Stimulated activated naive B cell treated with anti-CD40 and anti-IgM and Interleukin-4, amounts not matched to agents 10 μg/mL and 1 μg/mL and 100 μg/mL, for 72 hours (primary cell): ENCODE results near the gene C10orf53.
"Not testable (repeated sequence)": the region's sequence is repeated elsewhere in the genome, so short reads cannot be mapped to it uniquely, and the experiment has no call there.

Experiments
- ATAC-seq, 2 donors: fragments of 150-1000 bp; cut with Tn5 transposase; replicated peaks; 2 replicates each; pipeline ENCODE4 v1.10.0; 2021; ENCODE audit warnings: moderate library complexity in 1 of 2
- DNase-seq: peaks from one replicate; pipeline ENCODE4 v3.0.0; 2021
- H3K27ac Mint-ChIP-seq: one replicate; pipeline ENCODE4 v1.8.0; 2022; ENCODE audit warnings: mild to moderate bottlenecking, mixed read lengths
- H3K27me3 Mint-ChIP-seq, 2 donors: one replicate each; pipeline ENCODE4 v1.8.0; 2022; ENCODE audit warnings: mixed read lengths in 2 of 2
- H3K36me3 Mint-ChIP-seq, 2 donors: one replicate each; pipeline ENCODE4 v1.8.0; 2022; ENCODE audit warnings: mixed read lengths in 2 of 2, mild to moderate bottlenecking in 1 of 2
- H3K4me1 Mint-ChIP-seq, 2 donors: one replicate each; pipeline ENCODE4 v1.8.0; 2022; ENCODE audit warnings: mixed read lengths in 2 of 2, mild to moderate bottlenecking in 1 of 2
- H3K4me3 Mint-ChIP-seq, 2 donors: one replicate each; pipeline ENCODE4 v1.8.0; 2022; ENCODE audit warnings: mild to moderate bottlenecking in 2 of 2, mixed read lengths in 2 of 2, moderate library complexity in 1 of 2
- H3K9me3 Mint-ChIP-seq, 2 donors: one replicate each; pipeline ENCODE4 v1.8.0; 2022; ENCODE audit warnings: mixed read lengths in 2 of 2, mild to moderate bottlenecking in 1 of 2

Gene C10orf53

GRCh38 chr10:49662169-49662830, 17.2 kb upstream of the C10orf53 start:
- DNase-seq (no peak), ATAC-seq (no peak)
- H3K4me3 Mint-ChIP-seq: no peak overlapping the region
- peaks cover 11 to 14% of the 10 kb centered on the region in 2 donors for H3K9me3 Mint-ChIP-seq
- no peaks in the 10 kb centered on the region for H3K4me1 Mint-ChIP-seq
- H3K36me3 Mint-ChIP-seq: peaks cover 5 to 7% of the 10 kb centered on the region in 2 donors
- H3K27me3 Mint-ChIP-seq: peaks cover 10 to 12% of the 10 kb centered on the region in 2 donors
- no peak overlapping the region for H3K27ac Mint-ChIP-seq

GRCh38 chr10:49663596-49663995, 15.9 kb upstream of the C10orf53 start:
- Mint-ChIP-seq H3K4me1 (no peaks in the 10 kb centered on the region), H3K4me3 (no peak overlapping the region), H3K36me3 (peaks cover 5 to 7% of the 10 kb centered on the region in 2 donors), H3K9me3 (peaks cover 11 to 13% of the 10 kb centered on the region in 2 donors), H3K27me3 (peaks cover 10 to 19% of the 10 kb centered on the region in 2 donors), H3K27ac (no peak overlapping the region)
- ATAC-seq (no peak), DNase-seq (no peak)

DNA sequence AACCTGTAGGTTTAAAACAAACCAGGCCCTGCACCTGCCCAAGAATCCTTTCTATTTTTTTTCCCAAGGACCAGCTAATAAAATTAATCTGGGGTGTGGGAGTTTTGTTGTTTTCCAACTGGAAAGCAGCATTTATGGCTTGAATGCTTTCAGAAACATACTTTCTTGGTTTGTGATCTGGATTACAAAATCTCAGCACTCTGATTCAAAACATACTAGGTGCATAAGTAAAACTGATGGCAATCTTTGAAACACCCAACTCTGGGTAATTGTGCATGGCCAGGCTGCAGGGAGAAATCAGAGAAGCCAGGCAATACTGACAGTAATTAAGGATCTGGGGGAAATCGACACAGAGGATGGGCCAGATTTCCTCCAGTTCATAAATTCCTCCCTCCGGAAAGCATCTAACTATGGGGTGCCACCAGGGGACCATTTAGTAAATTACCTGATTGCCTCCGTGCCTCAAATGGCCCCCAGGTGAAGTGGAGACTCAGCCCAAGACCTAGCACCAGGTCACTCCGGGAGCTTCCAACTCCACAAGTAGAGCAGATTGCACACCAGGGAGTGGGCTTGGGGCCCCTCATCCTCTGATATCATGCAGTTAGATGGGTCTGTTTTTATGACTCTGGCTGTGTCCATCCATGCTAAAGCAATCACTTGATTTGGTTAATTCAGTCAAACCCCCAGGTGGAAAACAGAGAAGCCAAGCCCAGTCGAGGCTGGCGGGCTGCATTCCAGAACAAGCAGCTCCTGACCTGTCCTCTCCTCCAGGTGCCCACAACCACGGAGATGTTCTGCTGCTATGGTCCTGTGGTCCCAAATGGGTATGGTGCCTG, 15.2 kb upstream of the C10orf53 start:
- no peak overlapping the region for H3K27ac Mint-ChIP-seq
- no peak overlapping the region for H3K4me3 Mint-ChIP-seq

GRCh38 chr10:49664842-49665355, 14.6 kb upstream of the C10orf53 start:
- Mint-ChIP-seq H3K4me3 (no peak overlapping the region), H3K27ac (no peak overlapping the region), H3K36me3 (peaks cover 0 to under 1% of the 10 kb centered on the region in 2 donors), H3K27me3 (peaks cover 10 to 23% of the 10 kb centered on the region in 2 donors), H3K9me3 (peaks cover 2 to 3% of the 10 kb centered on the region in 2 donors), H3K4me1 (no peaks in the 10 kb centered on the region)
- ATAC-seq (no peak), DNase-seq (no peak)

More for the DNA sequence above, 15.2 kb upstream of the C10orf53 start:
- no peak for DNase-seq
- H3K4me1 Mint-ChIP-seq: no peaks in the 10 kb centered on the region
- H3K27me3 Mint-ChIP-seq: peaks cover 10 to 23% of the 10 kb centered on the region in 2 donors
- peaks cover 5 to 7% of the 10 kb centered on the region in 2 donors for H3K9me3 Mint-ChIP-seq
- ATAC-seq: no peak
- peaks cover 2 to 3% of the 10 kb centered on the region in 2 donors for H3K36me3 Mint-ChIP-seq

DNA sequence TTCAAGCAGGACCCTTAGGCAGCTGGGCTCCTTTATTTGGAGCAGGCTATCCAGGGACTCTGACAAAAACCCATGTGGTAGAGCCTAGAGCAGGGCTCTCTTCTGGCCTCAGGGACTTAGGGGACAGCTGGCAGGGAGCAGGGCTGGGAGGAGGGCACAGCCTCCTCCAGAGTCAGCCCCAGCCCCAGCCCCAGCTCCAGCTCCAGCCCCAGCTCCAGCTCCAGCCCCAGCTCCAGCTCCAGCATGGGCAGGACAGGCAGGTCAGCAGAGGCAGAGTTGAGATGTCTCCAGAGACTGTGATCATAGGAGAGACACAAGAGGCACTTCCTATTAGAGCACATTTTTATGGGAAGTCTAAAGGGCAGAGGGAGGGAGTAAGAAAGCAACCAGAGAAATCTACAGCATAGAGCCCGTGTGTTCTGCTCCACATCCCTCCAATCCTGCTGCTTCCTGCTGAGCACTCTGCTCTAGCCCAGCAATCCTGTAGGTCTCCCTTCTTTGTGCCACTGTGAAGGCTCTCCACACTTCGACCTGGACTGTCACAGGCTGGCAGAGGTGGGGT, 13.3 kb upstream of the C10orf53 start:
- Mint-ChIP-seq H3K36me3 (no peaks in the 10 kb centered on the region), H3K9me3 (peaks cover 0 to 3% of the 10 kb centered on the region in 2 donors), H3K4me3 (no peak overlapping the region), H3K4me1 (no peaks in the 10 kb centered on the region), H3K27ac (no peak overlapping the region), H3K27me3 (peaks cover 10 to 23% of the 10 kb centered on the region in 2 donors)
- no peak for ATAC-seq
- no peak for DNase-seq

GRCh38 chr10:49666685-49667084, 12.8 kb upstream of the C10orf53 start:
- Mint-ChIP-seq H3K4me1 (no peaks in the 10 kb centered on the region), H3K9me3 (peaks cover 0 to 7% of the 10 kb centered on the region in 2 donors), H3K36me3 (no peaks in the 10 kb centered on the region), H3K27ac (no peak overlapping the region), H3K4me3 (no peak overlapping the region), H3K27me3 (peaks cover 12 to 26% of the 10 kb centered on the region in 2 donors)
- ATAC-seq (no peak), DNase-seq (no peak)

- H3K27me3 Mint-ChIP-seq: peaks cover 15 to 40% of the 10 kb centered on the region in 2 donors
- peaks cover 0 to 7% of the 10 kb centered on the region in 2 donors for H3K9me3 Mint-ChIP-seq
- H3K4me1 Mint-ChIP-seq: no peaks in the 10 kb centered on the region
- no peak overlapping the region for H3K4me3 Mint-ChIP-seq
- no peak for ATAC-seq
- no peak for DNase-seq
- no peak overlapping the region for H3K27ac Mint-ChIP-seq
- no peaks in the 10 kb centered on the region for H3K36me3 Mint-ChIP-seq
These were observed 11.5 kb upstream of the C10orf53 start for GRCh38 chr10:49667991-49668390.

DNA sequence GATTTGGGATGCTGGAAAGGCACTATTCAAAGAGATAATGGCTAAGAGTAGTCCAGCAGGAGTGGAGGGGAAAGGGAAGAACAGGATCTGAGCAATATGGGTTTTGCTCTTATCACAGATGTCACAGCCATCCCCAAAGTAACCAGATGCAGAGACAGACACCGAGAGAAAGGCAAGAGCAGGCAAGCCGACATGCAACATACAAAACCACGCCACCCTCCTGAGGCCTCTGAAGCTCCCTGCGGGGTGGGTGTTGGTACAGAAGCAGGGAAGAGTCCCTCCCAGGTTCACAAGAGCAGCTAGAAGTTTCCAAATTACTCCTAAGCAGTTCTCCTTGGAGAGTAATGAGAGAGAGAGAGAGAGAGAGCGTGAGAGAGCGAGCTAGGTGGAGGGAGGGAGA, 10.8 kb upstream of the C10orf53 start:
- ATAC-seq (no peak), DNase-seq (no peak)
- Mint-ChIP-seq H3K27me3 (peaks cover 20 to 46% of the 10 kb centered on the region in 2 donors), H3K4me1 (no peaks in the 10 kb centered on the region), H3K4me3 (no peak overlapping the region), H3K9me3 (peaks cover 0 to 7% of the 10 kb centered on the region in 2 donors), H3K36me3 (no peaks in the 10 kb centered on the region), H3K27ac (no peak overlapping the region)

DNA sequence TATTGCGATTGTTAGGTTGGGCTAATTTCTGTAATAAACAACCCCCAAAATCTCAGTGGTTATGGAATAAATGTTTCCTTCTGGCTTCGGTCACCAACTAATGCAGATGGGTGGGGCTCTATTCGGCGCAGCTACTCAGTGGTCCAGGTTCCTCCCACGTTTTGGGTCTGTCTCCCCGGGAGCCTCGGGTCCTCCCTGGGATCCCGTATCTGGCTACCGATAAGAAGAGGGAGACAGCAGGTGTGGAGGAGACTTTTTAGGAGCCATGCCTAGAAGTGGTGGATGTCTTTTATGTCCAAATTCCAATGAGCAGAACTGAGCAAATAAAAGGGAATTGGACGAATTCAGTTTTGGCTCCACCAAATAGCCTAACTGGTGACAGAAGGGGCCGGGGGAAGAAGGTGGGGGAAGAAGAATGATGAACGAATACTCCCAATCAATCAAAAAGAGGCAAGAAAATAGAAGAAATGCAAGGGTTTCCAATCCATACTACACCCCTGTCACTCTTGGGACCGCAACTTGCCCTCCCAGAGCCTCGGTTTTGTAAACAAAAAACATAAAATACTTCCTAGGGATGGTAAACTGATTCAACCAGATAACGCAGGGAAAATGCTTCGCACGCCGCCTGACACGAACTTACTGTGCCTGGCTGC, 498 bp upstream of the C10orf53 start:
- no peak for ATAC-seq
- no peak overlapping the region for H3K4me3 Mint-ChIP-seq
- H3K27ac Mint-ChIP-seq: no peak overlapping the region
- peaks cover 0 to 5% of the 10 kb centered on the region in 2 donors for H3K36me3 Mint-ChIP-seq
- peaks cover 0 to 8% of the 10 kb centered on the region in 2 donors for H3K4me1 Mint-ChIP-seq
- H3K9me3 Mint-ChIP-seq: peaks cover 25 to 27% of the 10 kb centered on the region in 2 donors
- DNase-seq: no peak
- H3K27me3 Mint-ChIP-seq: peaks cover 51 to 77% of the 10 kb centered on the region in 2 donors

DNA sequence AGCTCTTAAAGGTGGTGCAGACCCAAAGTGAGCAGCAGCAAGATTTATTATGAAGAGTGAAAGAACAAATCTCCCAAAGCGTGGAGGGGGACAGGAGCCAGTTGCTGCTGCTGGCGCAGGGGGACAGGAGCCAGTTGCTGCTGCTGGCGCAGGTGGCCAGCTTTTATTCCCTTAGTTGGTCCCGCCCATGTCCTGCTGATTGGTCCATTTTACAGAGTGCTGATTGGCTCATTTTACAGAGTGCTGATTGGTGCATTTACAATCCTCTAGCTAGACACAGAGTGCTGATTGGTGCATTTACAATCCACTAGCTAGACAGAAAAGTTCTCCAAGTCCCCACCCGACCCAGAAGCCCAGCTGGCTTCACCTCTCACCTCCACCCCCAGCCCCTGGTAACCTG, 3.0 kb downstream of the C10orf53 start:
- Mint-ChIP-seq H3K9me3 (peaks cover 29 to 33% of the 10 kb centered on the region in 2 donors), H3K27me3 (peaks cover 39 to 47% of the 10 kb centered on the region in 2 donors)
- H3K27ac Mint-ChIP-seq, H3K4me3 Mint-ChIP-seq, ATAC-seq, DNase-seq, H3K4me1 Mint-ChIP-seq, H3K36me3 Mint-ChIP-seq: not testable (repeated sequence)

GRCh38 chr10:49682879-49683278, 3.4 kb downstream of the C10orf53 start:
- H3K9me3 Mint-ChIP-seq: peaks cover 25 to 32% of the 10 kb centered on the region in 2 donors
- H3K27ac Mint-ChIP-seq: no peak overlapping the region
- H3K36me3 Mint-ChIP-seq: peaks cover 0 to 5% of the 10 kb centered on the region in 2 donors
- H3K4me3 Mint-ChIP-seq: no peak overlapping the region
- H3K4me1 Mint-ChIP-seq: peaks cover 0 to 8% of the 10 kb centered on the region in 2 donors
- DNase-seq (no peak), ATAC-seq (no peak)
- peaks cover 39 to 47% of the 10 kb centered on the region in 2 donors for H3K27me3 Mint-ChIP-seq

DNA sequence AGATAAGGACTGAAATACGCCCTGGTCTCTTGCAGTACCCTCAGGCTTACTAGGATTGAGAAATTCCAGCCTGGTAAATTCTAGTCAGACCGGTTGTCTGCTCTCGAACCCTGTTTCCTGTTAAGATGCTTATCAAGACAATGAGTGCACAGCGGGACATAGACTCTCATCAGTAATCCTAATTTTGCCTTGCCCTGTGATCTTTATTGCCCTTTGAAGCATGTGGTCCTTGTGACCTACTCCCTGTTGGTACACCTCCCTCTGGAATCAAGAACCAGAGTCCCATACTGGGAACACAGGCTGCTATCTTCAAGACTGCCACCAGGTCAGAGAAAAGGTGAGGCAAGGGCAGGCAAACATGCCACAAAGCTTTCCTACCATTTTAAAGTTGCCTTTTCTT, 7.2 kb downstream of the C10orf53 start:
- Mint-ChIP-seq H3K36me3 (no peaks in the 10 kb centered on the region), H3K27me3 (peaks cover 42 to 45% of the 10 kb centered on the region in 2 donors), H3K4me1 (no peaks in the 10 kb centered on the region), H3K4me3 (no peak overlapping the region), H3K9me3 (peaks cover 11 to 15% of the 10 kb centered on the region in 2 donors), H3K27ac (no peak overlapping the region)
- DNase-seq (no peak), ATAC-seq (no peak)

DNA sequence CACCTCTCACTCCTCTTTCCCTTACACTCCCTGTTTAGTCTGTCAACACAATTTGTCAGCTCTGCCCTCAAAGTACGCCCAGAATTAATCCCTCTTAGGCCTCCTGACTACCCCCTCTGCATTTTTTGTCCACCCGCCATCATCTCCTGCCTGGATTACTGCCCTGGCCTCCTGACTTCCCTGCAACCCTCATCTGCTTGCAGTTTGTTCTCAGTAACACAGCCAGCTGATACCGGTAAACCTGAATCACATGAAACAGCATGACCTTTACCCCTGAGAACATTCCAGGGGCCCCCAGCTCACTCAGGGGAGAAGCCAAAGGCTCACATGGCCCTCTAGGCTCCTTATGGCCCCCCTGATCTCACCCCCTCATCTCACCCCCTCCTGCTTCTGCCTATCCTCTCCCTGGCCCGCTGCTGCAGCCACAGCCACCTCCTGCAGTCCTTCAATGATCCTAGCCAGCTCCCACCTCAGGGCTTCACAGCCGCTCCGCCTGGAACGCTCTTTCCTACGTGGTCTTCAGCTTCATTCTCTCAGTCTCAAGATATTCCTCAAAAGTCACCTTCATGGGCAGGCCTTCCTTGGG, 8.9 kb downstream of the C10orf53 start:
- peaks cover 6 to 7% of the 10 kb centered on the region in 2 donors for H3K9me3 Mint-ChIP-seq
- no peak for DNase-seq
- no peak for ATAC-seq
- H3K27me3 Mint-ChIP-seq: peaks cover 50 to 51% of the 10 kb centered on the region in 2 donors
- no peaks in the 10 kb centered on the region for H3K36me3 Mint-ChIP-seq
- no peak overlapping the region for H3K27ac Mint-ChIP-seq
- no peak overlapping the region for H3K4me3 Mint-ChIP-seq
- no peaks in the 10 kb centered on the region for H3K4me1 Mint-ChIP-seq
